ENCODE results near the gene CD180. TPM values are rescaled to one million over a fixed set of nuclear protein-coding genes. Genes with fewer than 3 reads are reported as not detected.

The CD180 gene
- total and polyA plus RNA-seq, 3 donors from 2014 or later = 0.08 to 1.1 (median 0.37) TPM

GRCh38 chr5:67238191-67238590 lies 41.6 kb upstream of the CD180 start:
- no peaks in the 10 kb centered on the region for H3K27me3 ChIP-seq
- no peaks in the 10 kb centered on the region for H3K36me3 ChIP-seq (ENCODE audit: low read depth, missing control alignments)
- WGBS, 2 donors = 90 to 97% methylated on average over 8 of the region's 8 CpGs
- TF ChIP-seq POLR2A (IDR thresholded peaks at IDR 0.05) (no peak), CTCF (IDR thresholded peaks at IDR 0.05) (no peak)
- DNase-seq = no peak
- H3K4me1 ChIP-seq = no peaks in the 10 kb centered on the region
- H3K4me3 ChIP-seq = no peak overlapping the region
- H3K27ac ChIP-seq = no peak overlapping the region
- H3K9me3 ChIP-seq = no peaks in the 10 kb centered on the region
- intact Hi-C loops (cut with DNase I; ENCODE audit: low total_unique reads) = no loop called here

- WGBS, 2 donors = 80 to 85% methylated on average over 12 of the region's 12 CpGs
- Histone ChIP-seq H3K4me1 (no peaks in the 10 kb centered on the region), H3K27me3 (no peaks in the 10 kb centered on the region), H3K4me3 (no peak overlapping the region), H3K36me3 (ENCODE audit: low read depth, missing control alignments) (no peaks in the 10 kb centered on the region), H3K9me3 (no peaks in the 10 kb centered on the region), H3K27ac (no peak overlapping the region)
- DNase-seq = no peak
- intact Hi-C loops (cut with DNase I; ENCODE audit: low total_unique reads) = no loop called here
- TF ChIP-seq CTCF (IDR thresholded peaks at IDR 0.05) (no peak), POLR2A (IDR thresholded peaks at IDR 0.05) (no peak)
These were observed 39.0 kb upstream of the CD180 start for GRCh38 chr5:67235399-67236110.

DNA sequence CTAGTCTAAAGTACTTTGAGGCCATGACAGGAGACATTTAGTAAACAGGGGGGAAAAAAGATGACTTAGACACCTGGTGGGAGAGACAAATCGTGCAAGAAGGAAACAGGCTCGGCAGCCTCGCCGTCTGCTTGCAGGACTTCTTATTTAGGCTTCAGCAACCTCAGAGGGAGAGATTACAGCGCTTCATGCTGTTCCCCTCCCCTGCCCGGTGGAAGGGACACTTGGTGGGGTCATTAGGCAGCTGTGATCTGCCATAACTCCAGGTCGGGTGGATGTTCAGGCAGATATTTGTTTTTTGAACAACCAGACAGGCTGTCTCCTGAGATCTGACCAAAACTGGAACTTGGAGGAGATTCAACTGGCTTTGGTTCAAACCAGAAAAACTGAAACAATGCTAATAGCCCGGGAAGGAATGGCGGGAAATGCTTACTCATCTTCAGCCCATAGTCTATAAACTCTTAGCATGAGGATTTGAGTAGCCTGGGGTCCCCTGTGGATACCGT lies 38.1 kb upstream of the CD180 start:
- no peak overlapping the region for H3K4me3 ChIP-seq
- peak; percentile 33 for DNase-seq

DNA sequence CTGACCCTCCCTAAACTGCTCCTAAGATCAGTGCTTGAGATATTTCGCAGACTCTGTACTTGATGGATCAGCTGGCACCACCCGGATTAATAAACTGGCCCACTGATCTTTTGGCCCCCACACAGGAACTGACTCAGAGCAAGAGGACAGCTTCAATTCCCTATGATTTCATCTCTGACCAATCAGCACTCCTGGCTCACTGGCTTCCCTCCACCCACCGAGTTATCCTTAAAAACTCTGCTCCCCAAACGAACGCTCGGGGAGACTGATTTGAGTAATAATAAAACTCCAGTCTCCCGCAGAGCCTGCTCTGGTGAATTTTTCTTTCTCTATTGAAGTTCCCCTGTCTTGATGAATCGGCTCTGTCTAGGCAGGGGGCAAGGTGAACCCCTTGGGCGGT lies 36.5 kb upstream of the CD180 start:
- TF ChIP-seq POLR2A (IDR thresholded peaks at IDR 0.05) (no peak), CTCF (IDR thresholded peaks at IDR 0.05) (no peak)
- intact Hi-C loops (cut with DNase I; ENCODE audit: low total_unique reads) = no loop called here
- Histone ChIP-seq H3K9me3 (no peaks in the 10 kb centered on the region), H3K4me1 (no peaks in the 10 kb centered on the region), H3K27ac (no peak overlapping the region), H3K27me3 (no peaks in the 10 kb centered on the region), H3K4me3 (no peak overlapping the region), H3K36me3 (ENCODE audit: low read depth, missing control alignments) (no peaks in the 10 kb centered on the region)
- WGBS, 2 donors = 91 to 92% methylated on average over 9 of the region's 9 CpGs
- DNase-seq = no peak

More for the DNA sequence above, 38.1 kb upstream of the CD180 start:
- intact Hi-C loops (cut with DNase I; ENCODE audit: low total_unique reads) = no loop called here
- no peaks in the 10 kb centered on the region for H3K4me1 ChIP-seq
- peak overlapping the region in 1 of 2 donors; percentile 0 for H3K27ac ChIP-seq
- no peaks in the 10 kb centered on the region for H3K27me3 ChIP-seq
- no peak for TF ChIP-seq CTCF (IDR thresholded peaks at IDR 0.05)
- no peak for TF ChIP-seq POLR2A (IDR thresholded peaks at IDR 0.05)
- no peaks in the 10 kb centered on the region for H3K9me3 ChIP-seq
- no peaks in the 10 kb centered on the region for H3K36me3 ChIP-seq (ENCODE audit: low read depth, missing control alignments)
- 40 to 48% methylated on average over 10 of the region's 10 CpGs for WGBS, 2 donors

DNA sequence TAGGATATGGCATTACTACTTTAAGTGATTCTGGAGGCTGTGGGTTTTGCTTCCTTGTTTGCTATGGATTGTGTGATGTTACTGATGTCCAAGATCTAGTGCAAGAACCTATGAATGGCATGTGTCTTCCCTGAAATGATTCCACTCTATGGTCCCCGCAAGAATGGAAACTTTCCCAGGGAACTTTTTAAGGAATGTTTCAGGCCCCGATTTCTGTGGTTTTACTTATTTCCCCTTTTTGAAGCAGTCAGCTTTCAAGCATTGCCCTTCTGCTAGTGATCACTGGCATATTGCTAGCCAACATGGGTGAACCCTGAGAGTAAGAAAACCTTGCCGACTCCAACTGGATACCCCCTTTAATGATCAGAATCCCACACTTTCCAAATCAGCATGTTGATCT lies 26.6 kb upstream of the CD180 start:
- H3K36me3 ChIP-seq (ENCODE audit: low read depth, missing control alignments) = no peaks in the 10 kb centered on the region

More for the DNA sequence above, 26.6 kb upstream of the CD180 start:
- TF ChIP-seq CTCF (IDR thresholded peaks at IDR 0.05) (no peak), POLR2A (IDR thresholded peaks at IDR 0.05) (no peak)
- 80 to 95% methylated on average over 3 of the region's 3 CpGs for WGBS, 2 donors
- H3K9me3 ChIP-seq = no peaks in the 10 kb centered on the region
- no peak overlapping the region for H3K27ac ChIP-seq
- H3K4me3 ChIP-seq = no peak overlapping the region
- intact Hi-C loops (cut with DNase I; ENCODE audit: low total_unique reads) = no loop called here
- no peaks in the 10 kb centered on the region for H3K27me3 ChIP-seq
- no peaks in the 10 kb centered on the region for H3K4me1 ChIP-seq
- no peak for DNase-seq
